HepG2 (cell line): ENCODE data around the gene CELSR2. TPM values are rescaled to one million over a fixed set of nuclear protein-coding genes. Genes with fewer than 3 reads are reported as not detected.

Experiments used
- ATF7-NPFF ChIP-seq: sonication (generic); formaldehyde crosslinking; IDR thresholded peaks from 2 replicates; pipeline ENCODE4 v1.8.1; 2023; ENCODE audit warnings: mild to moderate bottlenecking, low read depth, missing genetic modification reagents, moderate library complexity
- CEBPB ChIP-seq: IDR thresholded peaks from 2 replicates; pipeline ENCODE4 v1.6.1; 2011; ENCODE audit warnings: low read depth, low read length, improper control_type of control experiment, borderline replicate concordance
- HDAC6 ChIP-seq: fragments of 200-600 bp; sonication (generic); IDR thresholded peaks from 2 replicates; pipeline ENCODE4 v1.7.0; 2017; ENCODE audit warnings: mild to moderate bottlenecking, antibody characterized with exemption, low read length, low read depth
- HNRNPL ChIP-seq: fragments of 200-400 bp; formaldehyde crosslinking; IDR thresholded peaks from 2 replicates; pipeline ENCODE4 v1.6.1; 2017; ENCODE audit warnings: mild to moderate bottlenecking, low read depth, low read length
- ISL2 ChIP-seq: sonication (generic); formaldehyde crosslinking; IDR thresholded peaks from 2 replicates; pipeline ENCODE4 v1.5.0; 2020; ENCODE audit warnings: missing genetic modification reagents
- KDM5A ChIP-seq: fragments of 200-600 bp; sonication (generic); IDR thresholded peaks from 2 replicates; pipeline ENCODE4 v1.7.0; 2018; ENCODE audit warnings: antibody characterized with exemption, mild to moderate bottlenecking, low read length, borderline replicate concordance
- MED13 ChIP-seq: sonication (generic); formaldehyde crosslinking; IDR thresholded peaks from 2 replicates; pipeline ENCODE4 v1.5.0; 2020; ENCODE audit warnings: missing genetic modification reagents
- NFATC3 ChIP-seq: sonication (generic); formaldehyde crosslinking; IDR thresholded peaks from 2 replicates; pipeline ENCODE4 v1.5.1; 2020; ENCODE audit warnings: mild to moderate bottlenecking, missing genetic modification reagents
- NONO ChIP-seq, 2 experiments: fragments of 450-650 bp in 1 of 2; sonication (generic) in 1 of 2; formaldehyde crosslinking in 1 of 2; IDR thresholded peaks in 1 of 2; conservative IDR thresholded peaks in 1 of 2; 2 replicates each; pipeline versions ENCODE4 v1.6.1 to v1.8.0; 2017 to 2022; ENCODE audit warnings: mild to moderate bottlenecking in 1 of 2, missing genetic modification reagents in 1 of 2, moderate library complexity in 1 of 2
- PITX1 ChIP-seq: sonication (generic); formaldehyde crosslinking; IDR thresholded peaks from 2 replicates; pipeline ENCODE4 v1.5.1; 2020; ENCODE audit warnings: mild to moderate bottlenecking, missing genetic modification reagents
- SIX1 ChIP-seq: sonication (generic); formaldehyde crosslinking; IDR thresholded peaks from 2 replicates; pipeline ENCODE4 v1.4.0; 2020; ENCODE audit warnings: missing genetic modification reagents, borderline replicate concordance
- ZNF12 ChIP-seq: sonication (generic); formaldehyde crosslinking; IDR thresholded peaks from 2 replicates; pipeline ENCODE4 v1.5.0; 2020; ENCODE audit warnings: missing genetic modification reagents
- ZNF282 ChIP-seq: fragments of 450-650 bp; IDR thresholded peaks from 2 replicates; pipeline ENCODE4 v1.6.1; 2018; ENCODE audit not compliant: partially characterized antibody
- ZNF570 ChIP-seq: sonication (generic); formaldehyde crosslinking; IDR thresholded peaks from 2 replicates; pipeline ENCODE4 v1.4.0; 2020; ENCODE audit warnings: mild to moderate bottlenecking, missing genetic modification reagents, borderline replicate concordance
- ZNF775 ChIP-seq: sonication (generic); formaldehyde crosslinking; IDR thresholded peaks from 2 replicates; pipeline ENCODE4 v1.4.0; 2020; ENCODE audit warnings: missing genetic modification reagents, mild to moderate bottlenecking, moderate library complexity, borderline replicate concordance
- ZSCAN30 ChIP-seq: sonication (generic); formaldehyde crosslinking; IDR thresholded peaks from 2 replicates; pipeline ENCODE4 v1.5.0; 2020; ENCODE audit warnings: mild to moderate bottlenecking, missing genetic modification reagents
- polyA plus RNA-seq, 8 experiments: library from polyadenylated mRNA; depleted of rRNA in 3 of 8; stranded (reverse) in 7 of 8; unstranded in 1 of 8; fragments of >200 nt; fragmentation: Illumina TruSeq in 4 of 8; extraction: Trizol in 4 of 8; gene quantifications; 2 replicates each; pipeline versions ENCODE4 v1.2.1 to v1.2.3, GENCODE V29; 2011 to 2016; ENCODE audit warnings: low read depth in 4 of 8, missing spikeins in 1 of 8, mixed read lengths in 1 of 8; ENCODE audit not compliant: insufficient read depth in 1 of 8
- total RNA-seq, 5 experiments: library from RNA; depleted of rRNA; stranded (reverse); fragments of >200 nt; fragmentation: Illumina TruSeq; extraction: Trizol; gene quantifications; 2 replicates each; pipeline ENCODE4 v1.2.3, GENCODE V29; 2016; ENCODE audit warnings: low read depth in 1 of 5
- TF ChIP-seq, protein P1 (sequence below), 2 experiments: fragments of 450-650 bp in 1 of 2; sonication (generic) in 1 of 2; formaldehyde crosslinking; IDR thresholded peaks; 2 replicates each; pipeline versions ENCODE4 v1.5.0 to v1.8.0; 2020 to 2022; ENCODE audit warnings: mild to moderate bottlenecking in 1 of 2, missing genetic modification reagents in 1 of 2
- TF ChIP-seq, protein P2 (sequence below): sonication (generic); formaldehyde crosslinking; IDR thresholded peaks from 2 replicates; pipeline ENCODE4 v1.8.1; 2023; ENCODE audit warnings: mild to moderate bottlenecking, missing genetic modification reagents
- TF ChIP-seq, protein P3 (sequence below): sonication (generic); formaldehyde crosslinking; IDR thresholded peaks from 2 replicates; pipeline ENCODE4 v1.8.0; 2022; ENCODE audit warnings: missing genetic modification reagents, low read depth, mild to moderate bottlenecking, borderline replicate concordance
- TF ChIP-seq, protein P4 (sequence below): sonication (generic); formaldehyde crosslinking; IDR thresholded peaks from 2 replicates; pipeline ENCODE4 v1.4.0; 2020; ENCODE audit warnings: missing genetic modification reagents
- TF ChIP-seq, protein P5 (sequence below): sonication (generic); formaldehyde crosslinking; conservative IDR thresholded peaks from 2 replicates; pipeline ENCODE4 v1.8.1; 2023; ENCODE audit warnings: missing genetic modification reagents
- TF ChIP-seq, protein P6 (sequence below): IDR thresholded peaks from 2 replicates; pipeline ENCODE4 v1.6.1; 2016; ENCODE audit warnings: missing biosample characterization, missing genetic modification reagents, low read depth

CELSR2 gene
- total and polyA plus RNA-seq, 2 of the 13 experiments (the other 11 are each of a cell fraction or from before 2014, with no cell fraction given): 4.0 to 6.6 TPM

DNA sequence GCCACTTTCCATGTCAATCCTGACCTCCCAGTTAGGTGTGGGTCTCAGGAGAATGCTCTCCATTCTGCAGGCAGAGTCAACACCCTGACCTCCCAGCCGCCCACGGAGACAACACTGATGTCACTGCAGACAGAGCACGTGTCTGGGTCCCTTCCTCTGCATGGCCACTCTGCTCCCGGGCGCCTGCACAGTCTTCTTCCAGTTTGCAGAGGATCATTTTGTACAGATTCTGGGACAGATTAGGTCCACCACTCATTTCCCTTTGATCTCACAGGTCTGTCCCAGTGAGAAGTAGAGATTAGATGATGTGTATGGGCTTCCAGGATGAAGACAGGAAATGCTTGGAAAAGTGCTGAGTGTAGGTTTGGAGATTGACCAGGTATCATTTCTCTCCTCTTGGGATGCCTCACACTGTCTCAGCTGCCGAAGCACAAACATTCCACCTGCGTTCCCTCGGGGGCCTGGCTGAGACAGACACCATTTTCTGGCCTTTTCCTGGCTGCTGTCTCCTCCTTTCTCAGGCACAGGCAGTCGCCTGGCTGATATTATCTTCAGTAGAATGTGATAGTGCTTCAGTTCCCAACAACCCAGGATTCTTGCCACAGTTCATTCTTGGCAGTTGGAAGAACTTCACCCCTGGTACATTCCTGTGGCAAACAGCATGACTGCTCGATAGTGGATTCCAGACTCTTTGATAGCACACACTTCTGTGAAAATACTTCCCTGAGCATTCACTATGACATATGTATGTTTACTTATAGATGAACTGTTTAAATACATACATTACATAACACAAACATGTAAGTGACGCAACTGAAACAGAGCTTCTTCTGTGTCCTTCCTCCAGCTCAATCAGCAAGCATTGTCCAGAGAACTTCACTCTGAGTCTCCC, 49.6 kb downstream of the CELSR2 start (continued):
- no peak for TF ChIP-seq NONO (IDR thresholded peaks at IDR 0.05)
- peak; percentile 71 for TF ChIP-seq NONO (CRISPR knock-in tag; conservative IDR thresholded peaks at IDR 0.05)
- TF ChIP-seq, protein P1, sequence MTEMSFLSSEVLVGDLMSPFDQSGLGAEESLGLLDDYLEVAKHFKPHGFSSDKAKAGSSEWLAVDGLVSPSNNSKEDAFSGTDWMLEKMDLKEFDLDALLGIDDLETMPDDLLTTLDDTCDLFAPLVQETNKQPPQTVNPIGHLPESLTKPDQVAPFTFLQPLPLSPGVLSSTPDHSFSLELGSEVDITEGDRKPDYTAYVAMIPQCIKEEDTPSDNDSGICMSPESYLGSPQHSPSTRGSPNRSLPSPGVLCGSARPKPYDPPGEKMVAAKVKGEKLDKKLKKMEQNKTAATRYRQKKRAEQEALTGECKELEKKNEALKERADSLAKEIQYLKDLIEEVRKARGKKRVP (CRISPR knock-in tag; IDR thresholded peaks at IDR 0.05): peak in 1 of 2 experiments; percentile 93; a peak in 2 of 4 replicates
- TF ChIP-seq, protein P2, sequence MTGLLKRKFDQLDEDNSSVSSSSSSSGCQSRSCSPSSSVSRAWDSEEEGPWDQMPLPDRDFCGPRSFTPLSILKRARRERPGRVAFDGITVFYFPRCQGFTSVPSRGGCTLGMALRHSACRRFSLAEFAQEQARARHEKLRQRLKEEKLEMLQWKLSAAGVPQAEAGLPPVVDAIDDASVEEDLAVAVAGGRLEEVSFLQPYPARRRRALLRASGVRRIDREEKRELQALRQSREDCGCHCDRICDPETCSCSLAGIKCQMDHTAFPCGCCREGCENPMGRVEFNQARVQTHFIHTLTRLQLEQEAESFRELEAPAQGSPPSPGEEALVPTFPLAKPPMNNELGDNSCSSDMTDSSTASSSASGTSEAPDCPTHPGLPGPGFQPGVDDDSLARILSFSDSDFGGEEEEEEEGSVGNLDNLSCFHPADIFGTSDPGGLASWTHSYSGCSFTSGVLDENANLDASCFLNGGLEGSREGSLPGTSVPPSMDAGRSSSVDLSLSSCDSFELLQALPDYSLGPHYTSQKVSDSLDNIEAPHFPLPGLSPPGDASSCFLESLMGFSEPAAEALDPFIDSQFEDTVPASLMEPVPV (CRISPR knock-in tag): no peak; the same call in 1 of the 2 replicates
- TF ChIP-seq ZNF12 (CRISPR knock-in tag): 0 out of 2 replicates have a peak, but pooled peaks have one; percentile 34
- no peak for TF ChIP-seq ZSCAN30 (CRISPR knock-in tag)
- TF ChIP-seq, protein P3, sequence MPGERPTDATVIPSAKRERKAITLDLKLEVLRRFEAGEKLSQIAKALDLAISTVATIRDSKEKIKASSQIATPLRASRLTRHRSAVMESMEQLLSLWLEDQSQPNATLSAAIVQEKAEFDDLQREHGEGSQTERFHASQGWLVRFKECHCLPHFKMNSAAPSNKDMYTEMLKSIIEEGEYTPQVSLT (CRISPR knock-in tag): no peak
- no peak for TF ChIP-seq MED13 (CRISPR knock-in tag)
- TF ChIP-seq, protein P4, sequence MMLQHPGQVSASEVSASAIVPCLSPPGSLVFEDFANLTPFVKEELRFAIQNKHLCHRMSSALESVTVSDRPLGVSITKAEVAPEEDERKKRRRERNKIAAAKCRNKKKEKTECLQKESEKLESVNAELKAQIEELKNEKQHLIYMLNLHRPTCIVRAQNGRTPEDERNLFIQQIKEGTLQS (CRISPR knock-in tag): peak; percentile 80
- no peak for TF ChIP-seq HNRNPL
- no peak for TF ChIP-seq HDAC6
- TF ChIP-seq ZNF775 (CRISPR knock-in tag): no peak
- peak; percentile 85 for TF ChIP-seq ISL2 (CRISPR knock-in tag)
- no peak for TF ChIP-seq NFATC3
- TF ChIP-seq SIX1 (CRISPR knock-in tag): peak; percentile 64; the same call in 1 of the 2 replicates
- no peak for TF ChIP-seq ZNF282
- TF ChIP-seq ATF7-NPFF (CRISPR knock-in tag): 0 out of 2 replicates have a peak, but pooled peaks have one; percentile 38
- peak; percentile 72; the same call in 1 of the 2 replicates for TF ChIP-seq PITX1 (CRISPR knock-in tag)
- TF ChIP-seq, protein P5, sequence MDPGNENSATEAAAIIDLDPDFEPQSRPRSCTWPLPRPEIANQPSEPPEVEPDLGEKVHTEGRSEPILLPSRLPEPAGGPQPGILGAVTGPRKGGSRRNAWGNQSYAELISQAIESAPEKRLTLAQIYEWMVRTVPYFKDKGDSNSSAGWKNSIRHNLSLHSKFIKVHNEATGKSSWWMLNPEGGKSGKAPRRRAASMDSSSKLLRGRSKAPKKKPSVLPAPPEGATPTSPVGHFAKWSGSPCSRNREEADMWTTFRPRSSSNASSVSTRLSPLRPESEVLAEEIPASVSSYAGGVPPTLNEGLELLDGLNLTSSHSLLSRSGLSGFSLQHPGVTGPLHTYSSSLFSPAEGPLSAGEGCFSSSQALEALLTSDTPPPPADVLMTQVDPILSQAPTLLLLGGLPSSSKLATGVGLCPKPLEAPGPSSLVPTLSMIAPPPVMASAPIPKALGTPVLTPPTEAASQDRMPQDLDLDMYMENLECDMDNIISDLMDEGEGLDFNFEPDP (CRISPR knock-in tag): 0 out of 2 replicates have a peak, but pooled peaks have one; percentile 74
- TF ChIP-seq, protein P6, sequence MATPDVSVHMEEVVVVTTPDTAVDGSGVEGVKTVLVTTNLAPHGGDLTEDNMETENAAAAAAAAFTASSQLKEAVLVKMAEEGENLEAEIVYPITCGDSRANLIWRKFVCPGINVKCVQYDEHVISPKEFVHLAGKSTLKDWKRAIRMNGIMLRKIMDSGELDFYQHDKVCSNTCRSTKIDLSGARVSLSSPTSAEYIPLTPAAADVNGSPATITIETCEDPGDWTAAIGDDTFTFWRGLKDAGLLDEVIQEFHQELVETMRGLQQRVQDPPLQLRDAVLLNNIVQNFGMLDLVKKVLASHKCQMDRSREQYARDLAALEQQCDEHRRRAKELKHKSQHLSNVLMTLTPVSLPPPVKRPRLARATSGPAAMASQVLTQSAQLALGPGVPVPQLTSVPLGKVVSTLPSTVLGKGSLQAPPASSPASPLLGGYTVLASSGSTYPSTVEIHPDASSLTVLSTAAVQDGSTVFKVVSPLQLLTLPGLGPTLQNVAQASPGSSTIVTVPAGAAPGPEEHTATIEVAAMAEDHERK (CRISPR knock-in tag): no peak
- TF ChIP-seq KDM5A: peak; percentile 67; the same call in 1 of the 2 replicates
- TF ChIP-seq CEBPB: peak; percentile 98
- TF ChIP-seq ZNF570: no peak
